ENCODE measurements around the gene SIAH3. TPM values are rescaled to one million over a fixed set of nuclear protein-coding genes. Genes with fewer than 3 reads are reported as not detected.
A peak's percentile ranks its signal among the peaks of the same experiment; 100 is the strongest.

The SIAH3 gene
- total RNA-seq, 1 donor = not detected

GRCh38 chr13:45733361-45733760, 118.2 kb downstream of the SIAH3 start:
- Histone ChIP-seq H3K27me3 (ENCODE audit: insufficient read depth, low read length) (peaks cover 15% of the 10 kb centered on the region), H3K4me2 (ENCODE audit: insufficient read depth, low read length) (no peak overlapping the region), H3K36me3 (ENCODE audit: insufficient read depth, low read length) (no peaks in the 10 kb centered on the region), H2AFZ (ENCODE audit: low read length) (no peak overlapping the region), H3K4me1 (ENCODE audit: insufficient read depth, low read length) (no peaks in the 10 kb centered on the region), H3K79me2 (ENCODE audit: insufficient read depth, low read length) (no peaks in the 10 kb centered on the region), H3K27ac (ENCODE audit: low read depth, low read length) (no peak overlapping the region), H3K4me3 (ENCODE audit: insufficient read depth, low read length) (no peak overlapping the region), H4K20me1 (ENCODE audit: insufficient read depth, low read length) (no peaks in the 10 kb centered on the region), H3K9me3 (ENCODE audit: low read depth, low read length) (no peaks in the 10 kb centered on the region)
- TF ChIP-seq CTCF (IDR thresholded peaks at IDR 0.05; ENCODE audit: extremely low read depth, low read depth, low read length) = no peak
- DNase-seq (ENCODE audit: insufficient read length, low spot score, missing footprints) = no peak

GRCh38 chr13:45732916-45733315, 118.6 kb downstream of the SIAH3 start:
- H3K36me3 ChIP-seq (ENCODE audit: insufficient read depth, low read length) = no peaks in the 10 kb centered on the region
- H2AFZ ChIP-seq (ENCODE audit: low read length) = no peak overlapping the region
- TF ChIP-seq CTCF (IDR thresholded peaks at IDR 0.05; ENCODE audit: extremely low read depth, low read depth, low read length) = no peak
- no peak overlapping the region for H3K27ac ChIP-seq (ENCODE audit: low read depth, low read length)
- no peaks in the 10 kb centered on the region for H3K4me1 ChIP-seq (ENCODE audit: insufficient read depth, low read length)
- H4K20me1 ChIP-seq (ENCODE audit: insufficient read depth, low read length) = no peaks in the 10 kb centered on the region
- no peaks in the 10 kb centered on the region for H3K9me3 ChIP-seq (ENCODE audit: low read depth, low read length)
- no peak for DNase-seq (ENCODE audit: insufficient read length, low spot score, missing footprints)
- H3K4me2 ChIP-seq (ENCODE audit: insufficient read depth, low read length) = no peak overlapping the region
- no peaks in the 10 kb centered on the region for H3K79me2 ChIP-seq (ENCODE audit: insufficient read depth, low read length)
- H3K4me3 ChIP-seq (ENCODE audit: insufficient read depth, low read length) = no peak overlapping the region
- peaks cover 15% of the 10 kb centered on the region for H3K27me3 ChIP-seq (ENCODE audit: insufficient read depth, low read length)

GRCh38 chr13:45731455-45731854, 120.1 kb downstream of the SIAH3 start:
- no peak overlapping the region for H2AFZ ChIP-seq (ENCODE audit: low read length)
- H3K79me2 ChIP-seq (ENCODE audit: insufficient read depth, low read length) = no peaks in the 10 kb centered on the region
- H3K9me3 ChIP-seq (ENCODE audit: low read depth, low read length) = no peaks in the 10 kb centered on the region
- H3K27me3 ChIP-seq (ENCODE audit: insufficient read depth, low read length) = peaks cover 23% of the 10 kb centered on the region
- H3K4me2 ChIP-seq (ENCODE audit: insufficient read depth, low read length) = no peak overlapping the region
- TF ChIP-seq CTCF (IDR thresholded peaks at IDR 0.05; ENCODE audit: extremely low read depth, low read depth, low read length) = no peak
- DNase-seq (ENCODE audit: insufficient read length, low spot score, missing footprints) = no peak
- no peaks in the 10 kb centered on the region for H3K4me1 ChIP-seq (ENCODE audit: insufficient read depth, low read length)
- H3K36me3 ChIP-seq (ENCODE audit: insufficient read depth, low read length) = no peaks in the 10 kb centered on the region
- H3K27ac ChIP-seq (ENCODE audit: low read depth, low read length) = no peak overlapping the region
- H3K4me3 ChIP-seq (ENCODE audit: insufficient read depth, low read length) = no peak overlapping the region
- H4K20me1 ChIP-seq (ENCODE audit: insufficient read depth, low read length) = no peaks in the 10 kb centered on the region

- Histone ChIP-seq H4K20me1 (ENCODE audit: insufficient read depth, low read length) (no peaks in the 10 kb centered on the region), H3K4me2 (ENCODE audit: insufficient read depth, low read length) (no peak overlapping the region), H3K4me1 (ENCODE audit: insufficient read depth, low read length) (no peaks in the 10 kb centered on the region), H3K4me3 (ENCODE audit: insufficient read depth, low read length) (no peak overlapping the region), H3K36me3 (ENCODE audit: insufficient read depth, low read length) (no peaks in the 10 kb centered on the region), H3K79me2 (ENCODE audit: insufficient read depth, low read length) (no peaks in the 10 kb centered on the region), H3K27me3 (ENCODE audit: insufficient read depth, low read length) (peaks cover 40% of the 10 kb centered on the region), H3K27ac (ENCODE audit: low read depth, low read length) (no peak overlapping the region), H3K9me3 (ENCODE audit: low read depth, low read length) (no peaks in the 10 kb centered on the region), H2AFZ (ENCODE audit: low read length) (no peak overlapping the region)
- no peak for DNase-seq (ENCODE audit: insufficient read length, low spot score, missing footprints)
- peak; percentile 30 for TF ChIP-seq CTCF (IDR thresholded peaks at IDR 0.05; ENCODE audit: extremely low read depth, low read depth, low read length)
Measured at GRCh38 chr13:45728759-45729158, 122.8 kb downstream of the SIAH3 start.

Small RNA genes within 50 kb of the gene (small RNA-seq; reads per million reads assigned to genes)
- gene RF00017 = not detected

Other genes starting within 250 kb of the SIAH3 start
- not detected in 2 replicates for gene ERICH6B, start 236.0 kb downstream of the SIAH3 start, total RNA-seq
- not detected in 2 replicates for gene CBY2, start 149.4 kb downstream of the SIAH3 start, total RNA-seq
- 19.5 and 22.1 TPM in 2 replicates for gene ZC3H13, start 201.0 kb upstream of the SIAH3 start, total RNA-seq